HepG2 (cell line): Measurements from ENCODE around the gene PSMA3. TPM values are rescaled to one million over a fixed set of nuclear protein-coding genes. Genes with fewer than 3 reads are reported as not detected.

Experiments used
- CREB1 ChIP-seq, 2 experiments: fragments of 450-650 bp in 1 of 2; IDR thresholded peaks; 2 replicates each; pipeline ENCODE4 v1.6.1; 2016 to 2017; ENCODE audit warnings: control low read depth in 1 of 2, mild to moderate bottlenecking in 1 of 2, missing compliant biosample characterization in 1 of 2, missing genetic modification characterization in 1 of 2
- CREM ChIP-seq, 2 experiments: sonication (generic) in 1 of 2; formaldehyde crosslinking in 1 of 2; IDR thresholded peaks; 2 replicates each; pipeline versions ENCODE4 v1.4.0 to v1.6.1; 2016 to 2020; ENCODE audit warnings: antibody characterized with exemption in 1 of 2, mild to moderate bottlenecking in 1 of 2, missing genetic modification reagents in 1 of 2
- NCOR1 ChIP-seq: fragments of 200-600 bp; sonication (generic); IDR thresholded peaks from 2 replicates; pipeline ENCODE4 v1.7.0; 2017; ENCODE audit warnings: antibody characterized with exemption, low read length, borderline replicate concordance
- RAD51 ChIP-seq: fragments of 450-650 bp; IDR thresholded peaks from 2 replicates; pipeline ENCODE4 v1.6.1; 2016; ENCODE audit warnings: borderline replicate concordance
- SALL1 ChIP-seq: sonication (generic); formaldehyde crosslinking; IDR thresholded peaks from 2 replicates; pipeline ENCODE4 v1.8.0; 2022; ENCODE audit warnings: mild to moderate bottlenecking, missing genetic modification reagents
- STAG1 ChIP-seq: sonication (generic); formaldehyde crosslinking; IDR thresholded peaks from 2 replicates; pipeline ENCODE4 v1.4.0; 2020; ENCODE audit warnings: missing genetic modification reagents
- polyA plus RNA-seq, 8 experiments: library from polyadenylated mRNA; depleted of rRNA in 3 of 8; stranded (reverse) in 7 of 8; unstranded in 1 of 8; fragments of >200 nt; fragmentation: Illumina TruSeq in 4 of 8; extraction: Trizol in 4 of 8; gene quantifications; 2 replicates each; pipeline versions ENCODE4 v1.2.1 to v1.2.3, GENCODE V29; 2011 to 2016; ENCODE audit warnings: low read depth in 4 of 8, missing spikeins in 1 of 8, mixed read lengths in 1 of 8; ENCODE audit not compliant: insufficient read depth in 1 of 8
- total RNA-seq, 5 experiments: library from RNA; depleted of rRNA; stranded (reverse); fragments of >200 nt; fragmentation: Illumina TruSeq; extraction: Trizol; gene quantifications; 2 replicates each; pipeline ENCODE4 v1.2.3, GENCODE V29; 2016; ENCODE audit warnings: low read depth in 1 of 5
- TF ChIP-seq, protein P1 (sequence below), 2 experiments: sonication (generic) in 1 of 2; formaldehyde crosslinking in 1 of 2; IDR thresholded peaks; 2 replicates each; pipeline versions ENCODE4 v1.4.0 to v1.6.1; 2016 to 2020; ENCODE audit warnings: borderline replicate concordance in 1 of 2, low read depth in 1 of 2, mild to moderate bottlenecking in 1 of 2, missing genetic modification reagents in 1 of 2
- TF ChIP-seq, protein P2 (sequence below): IDR thresholded peaks from 2 replicates; pipeline ENCODE4 v1.6.1; 2012; ENCODE audit warnings: inconsistent platforms
- TF ChIP-seq, protein P3 (sequence below): sonication (generic); formaldehyde crosslinking; IDR thresholded peaks from 2 replicates; pipeline ENCODE4 v1.4.0; 2020; ENCODE audit warnings: missing genetic modification reagents, mild to moderate bottlenecking, borderline replicate concordance
- TF ChIP-seq, protein P4 (sequence below): sonication (generic); formaldehyde crosslinking; IDR thresholded peaks from 2 replicates; pipeline ENCODE4 v1.4.0; 2020; ENCODE audit warnings: mild to moderate bottlenecking, missing genetic modification reagents, borderline replicate concordance
- TF ChIP-seq, protein P5 (sequence below): sonication (generic); formaldehyde crosslinking; IDR thresholded peaks from 2 replicates; pipeline ENCODE4 v1.4.0; 2020; ENCODE audit warnings: missing genetic modification reagents

The PSMA3 gene
- total and polyA plus RNA-seq, 2 of the 13 experiments (the other 11 are each of a cell fraction or from before 2014, with no cell fraction given) = 232 to 275 TPM

DNA sequence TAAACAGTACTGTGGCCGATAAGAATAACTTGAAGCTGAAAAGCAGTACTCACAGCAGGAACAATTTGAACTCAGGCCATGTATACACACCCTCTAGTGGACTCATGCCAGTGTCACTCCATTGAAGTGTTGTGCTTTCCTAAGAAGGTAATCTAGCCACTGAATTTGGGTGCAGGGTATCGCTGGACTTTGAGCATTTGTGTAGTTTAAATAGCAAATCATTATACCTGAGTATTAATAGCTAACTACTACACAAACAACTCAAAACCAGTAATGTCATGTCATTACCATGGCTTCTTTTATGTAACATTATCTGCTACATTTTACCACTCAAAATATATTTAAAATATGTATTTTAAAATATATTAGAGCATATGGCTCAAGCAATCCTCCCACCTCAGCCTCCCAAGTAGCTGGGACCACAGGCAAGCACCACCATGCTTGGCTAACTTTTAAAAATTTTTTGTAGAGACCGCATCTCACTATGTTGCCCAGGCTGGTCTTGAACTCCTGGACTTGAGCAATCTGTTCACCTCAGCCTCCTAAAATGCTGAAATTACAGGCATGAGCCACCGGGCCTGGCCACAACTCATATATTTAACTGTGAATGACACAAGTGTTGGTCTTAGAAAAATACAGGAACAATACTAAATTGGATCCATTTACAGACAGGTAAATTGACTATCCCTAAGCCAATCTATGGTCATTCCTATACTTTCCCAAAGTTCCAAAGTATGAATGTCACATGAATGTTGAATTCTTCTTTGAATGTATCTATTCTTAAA is 28.1 kb downstream of the PSMA3 start (continued):
- TF ChIP-seq, protein P1, sequence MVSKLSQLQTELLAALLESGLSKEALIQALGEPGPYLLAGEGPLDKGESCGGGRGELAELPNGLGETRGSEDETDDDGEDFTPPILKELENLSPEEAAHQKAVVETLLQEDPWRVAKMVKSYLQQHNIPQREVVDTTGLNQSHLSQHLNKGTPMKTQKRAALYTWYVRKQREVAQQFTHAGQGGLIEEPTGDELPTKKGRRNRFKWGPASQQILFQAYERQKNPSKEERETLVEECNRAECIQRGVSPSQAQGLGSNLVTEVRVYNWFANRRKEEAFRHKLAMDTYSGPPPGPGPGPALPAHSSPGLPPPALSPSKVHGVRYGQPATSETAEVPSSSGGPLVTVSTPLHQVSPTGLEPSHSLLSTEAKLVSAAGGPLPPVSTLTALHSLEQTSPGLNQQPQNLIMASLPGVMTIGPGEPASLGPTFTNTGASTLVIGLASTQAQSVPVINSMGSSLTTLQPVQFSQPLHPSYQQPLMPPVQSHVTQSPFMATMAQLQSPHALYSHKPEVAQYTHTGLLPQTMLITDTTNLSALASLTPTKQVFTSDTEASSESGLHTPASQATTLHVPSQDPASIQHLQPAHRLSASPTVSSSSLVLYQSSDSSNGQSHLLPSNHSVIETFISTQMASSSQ (IDR thresholded peaks at IDR 0.05; ENCODE audit: low read depth) = peak; percentile 93
- TF ChIP-seq, protein P1 (CRISPR knock-in tag; IDR thresholded peaks at IDR 0.05; ENCODE audit: borderline replicate concordance) = peak; percentile 97
- peak; percentile 44; the same call in 1 of the 2 replicates for TF ChIP-seq CREM (IDR thresholded peaks at IDR 0.05)
- TF ChIP-seq CREM (CRISPR knock-in tag; IDR thresholded peaks at IDR 0.05) = no peak
- TF ChIP-seq, protein P2, sequence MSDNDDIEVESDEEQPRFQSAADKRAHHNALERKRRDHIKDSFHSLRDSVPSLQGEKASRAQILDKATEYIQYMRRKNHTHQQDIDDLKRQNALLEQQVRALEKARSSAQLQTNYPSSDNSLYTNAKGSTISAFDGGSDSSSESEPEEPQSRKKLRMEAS = peak; percentile 48
- TF ChIP-seq, protein P3, sequence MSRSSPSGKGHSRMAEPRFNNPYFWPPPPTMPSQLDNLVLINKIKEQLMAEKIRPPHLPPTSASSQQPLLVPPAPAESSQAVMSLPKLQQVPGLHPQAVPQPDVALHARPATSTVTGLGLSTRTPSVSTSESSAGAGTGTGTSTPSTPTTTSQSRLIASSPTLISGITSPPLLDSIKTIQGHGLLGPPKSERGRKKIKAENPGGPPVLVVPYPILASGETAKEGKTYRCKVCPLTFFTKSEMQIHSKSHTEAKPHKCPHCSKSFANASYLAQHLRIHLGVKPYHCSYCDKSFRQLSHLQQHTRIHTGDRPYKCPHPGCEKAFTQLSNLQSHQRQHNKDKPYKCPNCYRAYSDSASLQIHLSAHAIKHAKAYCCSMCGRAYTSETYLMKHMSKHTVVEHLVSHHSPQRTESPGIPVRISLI (CRISPR knock-in tag) = peak; percentile 45; the same call in 1 of the 2 replicates
- TF ChIP-seq, protein P4, sequence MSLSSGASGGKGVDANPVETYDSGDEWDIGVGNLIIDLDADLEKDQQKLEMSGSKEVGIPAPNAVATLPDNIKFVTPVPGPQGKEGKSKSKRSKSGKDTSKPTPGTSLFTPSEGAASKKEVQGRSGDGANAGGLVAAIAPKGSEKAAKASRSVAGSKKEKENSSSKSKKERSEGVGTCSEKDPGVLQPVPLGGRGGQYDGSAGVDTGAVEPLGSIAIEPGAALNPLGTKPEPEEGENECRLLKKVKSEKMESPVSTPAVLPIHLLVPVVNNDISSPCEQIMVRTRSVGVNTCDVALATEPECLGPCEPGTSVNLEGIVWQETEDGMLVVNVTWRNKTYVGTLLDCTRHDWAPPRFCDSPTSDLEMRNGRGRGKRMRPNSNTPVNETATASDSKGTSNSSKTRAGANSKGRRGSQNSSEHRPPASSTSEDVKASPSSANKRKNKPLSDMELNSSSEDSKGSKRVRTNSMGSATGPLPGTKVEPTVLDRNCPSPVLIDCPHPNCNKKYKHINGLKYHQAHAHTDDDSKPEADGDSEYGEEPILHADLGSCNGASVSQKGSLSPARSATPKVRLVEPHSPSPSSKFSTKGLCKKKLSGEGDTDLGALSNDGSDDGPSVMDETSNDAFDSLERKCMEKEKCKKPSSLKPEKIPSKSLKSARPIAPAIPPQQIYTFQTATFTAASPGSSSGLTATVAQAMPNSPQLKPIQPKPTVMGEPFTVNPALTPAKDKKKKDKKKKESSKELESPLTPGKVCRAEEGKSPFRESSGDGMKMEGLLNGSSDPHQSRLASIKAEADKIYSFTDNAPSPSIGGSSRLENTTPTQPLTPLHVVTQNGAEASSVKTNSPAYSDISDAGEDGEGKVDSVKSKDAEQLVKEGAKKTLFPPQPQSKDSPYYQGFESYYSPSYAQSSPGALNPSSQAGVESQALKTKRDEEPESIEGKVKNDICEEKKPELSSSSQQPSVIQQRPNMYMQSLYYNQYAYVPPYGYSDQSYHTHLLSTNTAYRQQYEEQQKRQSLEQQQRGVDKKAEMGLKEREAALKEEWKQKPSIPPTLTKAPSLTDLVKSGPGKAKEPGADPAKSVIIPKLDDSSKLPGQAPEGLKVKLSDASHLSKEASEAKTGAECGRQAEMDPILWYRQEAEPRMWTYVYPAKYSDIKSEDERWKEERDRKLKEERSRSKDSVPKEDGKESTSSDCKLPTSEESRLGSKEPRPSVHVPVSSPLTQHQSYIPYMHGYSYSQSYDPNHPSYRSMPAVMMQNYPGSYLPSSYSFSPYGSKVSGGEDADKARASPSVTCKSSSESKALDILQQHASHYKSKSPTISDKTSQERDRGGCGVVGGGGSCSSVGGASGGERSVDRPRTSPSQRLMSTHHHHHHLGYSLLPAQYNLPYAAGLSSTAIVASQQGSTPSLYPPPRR (CRISPR knock-in tag) = peak; percentile 49; the same call in 1 of the 2 replicates
- peak; percentile 56 for TF ChIP-seq STAG1 (CRISPR knock-in tag)
- TF ChIP-seq RAD51 = no peak
- TF ChIP-seq, protein P5, sequence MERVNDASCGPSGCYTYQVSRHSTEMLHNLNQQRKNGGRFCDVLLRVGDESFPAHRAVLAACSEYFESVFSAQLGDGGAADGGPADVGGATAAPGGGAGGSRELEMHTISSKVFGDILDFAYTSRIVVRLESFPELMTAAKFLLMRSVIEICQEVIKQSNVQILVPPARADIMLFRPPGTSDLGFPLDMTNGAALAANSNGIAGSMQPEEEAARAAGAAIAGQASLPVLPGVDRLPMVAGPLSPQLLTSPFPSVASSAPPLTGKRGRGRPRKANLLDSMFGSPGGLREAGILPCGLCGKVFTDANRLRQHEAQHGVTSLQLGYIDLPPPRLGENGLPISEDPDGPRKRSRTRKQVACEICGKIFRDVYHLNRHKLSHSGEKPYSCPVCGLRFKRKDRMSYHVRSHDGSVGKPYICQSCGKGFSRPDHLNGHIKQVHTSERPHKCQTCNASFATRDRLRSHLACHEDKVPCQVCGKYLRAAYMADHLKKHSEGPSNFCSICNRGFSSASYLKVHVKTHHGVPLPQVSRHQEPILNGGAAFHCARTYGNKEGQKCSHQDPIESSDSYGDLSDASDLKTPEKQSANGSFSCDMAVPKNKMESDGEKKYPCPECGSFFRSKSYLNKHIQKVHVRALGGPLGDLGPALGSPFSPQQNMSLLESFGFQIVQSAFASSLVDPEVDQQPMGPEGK (CRISPR knock-in tag) = peak; percentile 29; the same call in 1 of the 2 replicates
- no peak for TF ChIP-seq CREB1 (IDR thresholded peaks at IDR 0.05)
- peak; percentile 12; the same call in 1 of the 2 replicates for TF ChIP-seq CREB1 (CRISPR knock-in tag; IDR thresholded peaks at IDR 0.05)
- TF ChIP-seq SALL1 (CRISPR knock-in tag) = peak; percentile 61; the same call in 1 of the 2 replicates
- TF ChIP-seq NCOR1 = peak; percentile 84
